Measurements from ENCODE around the gene SMYD3.
A peak's percentile ranks its signal among the peaks of the same experiment; 100 is the strongest.

The SMYD3 gene

DNA sequence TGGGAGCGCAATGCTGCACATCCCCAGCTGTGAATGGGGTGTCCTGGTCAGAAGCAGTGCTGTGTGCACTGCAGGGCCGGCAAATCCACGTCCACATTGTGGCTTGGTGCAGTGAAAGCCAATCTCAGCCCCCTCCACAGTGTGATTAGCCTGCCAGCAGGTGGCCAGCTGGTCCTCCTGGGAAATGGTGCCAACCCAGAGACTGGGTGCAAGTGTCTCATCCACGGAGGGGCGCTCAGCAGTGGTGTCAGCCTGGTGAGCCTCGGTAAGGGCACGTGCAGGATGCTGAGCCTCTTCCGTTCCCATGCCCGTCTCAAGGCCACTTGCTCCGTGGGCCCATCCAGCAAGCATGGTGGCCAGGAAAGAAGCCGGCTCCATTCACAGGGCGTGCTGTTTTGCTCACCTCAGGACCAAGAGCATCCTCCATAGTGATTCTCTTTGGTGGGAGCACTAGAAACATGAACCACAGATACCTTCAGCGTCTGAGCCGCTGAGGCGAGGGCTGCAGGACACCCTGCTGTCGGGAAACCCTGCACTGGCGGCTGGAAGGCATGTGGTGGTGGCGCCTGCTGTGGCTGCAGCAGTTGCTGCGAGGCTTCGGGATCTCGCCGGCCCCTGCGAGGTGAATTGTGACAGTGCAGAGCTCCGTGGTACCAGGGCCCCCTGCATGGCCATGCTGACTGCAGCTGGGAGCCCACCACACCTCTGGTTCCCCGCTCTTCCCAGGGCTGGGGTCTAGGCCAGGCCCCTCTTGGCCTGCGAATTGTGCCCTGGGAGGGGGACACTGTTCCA lies 2.0 kb upstream of the SMYD3 start:
- no peak overlapping the region for H2BK15ac ChIP-seq (ENCODE audit: low read depth, poor library complexity, severe bottlenecking)
- no peak overlapping the region for H3K4ac ChIP-seq (ENCODE audit: low read depth in 1 of 2, low read length in 2 of 2)
- H3K27me3 ChIP-seq (ENCODE audit: control insufficient read depth in 1 of 2, insufficient read depth in 1 of 2, low read length in 2 of 2), result no peaks in the 10 kb centered on the region
- H3K36me3 ChIP-seq (ENCODE audit: control insufficient read depth in 1 of 2, insufficient read depth in 2 of 2, low read depth in 1 of 2, low read length in 2 of 2), result no peaks in the 10 kb centered on the region
- no peak overlapping the region for H2BK5ac ChIP-seq (ENCODE audit: low read depth, low read length, poor library complexity, severe bottlenecking)
- no peak overlapping the region for H3K4me2 ChIP-seq (ENCODE audit: low read length, poor library complexity, severe bottlenecking)
- H2BK12ac ChIP-seq (ENCODE audit: low read length in 2 of 2), result no peak overlapping the region
- no peak overlapping the region for H3K23ac ChIP-seq (ENCODE audit: low read length in 2 of 2)
- H3K14ac ChIP-seq (ENCODE audit: low read length in 2 of 2), result no peak overlapping the region
- DNase-seq, result no peak
- H2BK120ac ChIP-seq (ENCODE audit: low read depth, low read length), result no peak overlapping the region
- H2AK5ac ChIP-seq (ENCODE audit: low read length, severe bottlenecking), result no peak overlapping the region
- peaks cover 10% of the 10 kb centered on the region for H3K79me1 ChIP-seq (replicated peaks; ENCODE audit: low read length, poor library complexity, severe bottlenecking)
- WGBS, result 89% methylated on average over 26 of the region's 26 CpGs
- no peak overlapping the region for H3K4me3 ChIP-seq (ENCODE audit: insufficient read depth in 1 of 2, low read depth in 1 of 2, low read length in 2 of 2)
- H3K27ac ChIP-seq (ENCODE audit: low read length, poor library complexity, severe bottlenecking), result no peak overlapping the region
- no peak overlapping the region for H2AFZ ChIP-seq (ENCODE audit: low read depth, low read length)
- H3K9me3 ChIP-seq (ENCODE audit: control insufficient read depth, low read length), result peaks cover 8% of the 10 kb centered on the region
- no peak overlapping the region for H3K18ac ChIP-seq (ENCODE audit: low read depth in 1 of 2, low read length in 2 of 2)
- H3K9ac ChIP-seq (ENCODE audit: low read length), result no peak overlapping the region
- H4K91ac ChIP-seq (ENCODE audit: low read length), result no peak overlapping the region
- no peak overlapping the region for H4K8ac ChIP-seq (ENCODE audit: low read length)
- H3K4me1 ChIP-seq (ENCODE audit: control insufficient read depth, insufficient read depth, low read depth, low read length), result peaks cover 9% of the 10 kb centered on the region

DNA sequence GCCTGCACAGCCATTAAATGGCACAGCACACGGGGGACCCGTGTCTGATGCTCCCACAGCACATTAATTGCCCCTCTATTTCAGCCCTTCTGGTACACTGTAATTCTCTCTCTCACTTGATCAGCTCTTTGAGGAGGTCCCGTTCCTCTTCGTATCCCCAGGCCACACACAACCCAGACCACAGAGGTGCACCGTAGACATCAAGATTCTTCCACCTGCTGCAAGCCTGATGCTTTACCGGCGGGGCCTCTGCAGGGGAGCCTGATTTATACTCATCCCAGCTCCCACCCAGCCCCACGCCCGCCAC lies 759 bp downstream of the SMYD3 start:
- H3K36me3 ChIP-seq (ENCODE audit: control insufficient read depth in 1 of 2, insufficient read depth in 2 of 2, low read depth in 1 of 2, low read length in 2 of 2), result no peaks in the 10 kb centered on the region
- H2BK120ac ChIP-seq (ENCODE audit: low read depth, low read length), result peak overlapping the region; percentile 11
- peak overlapping the region; percentile 92 for H3K4me2 ChIP-seq (ENCODE audit: low read length, poor library complexity, severe bottlenecking)
- peak overlapping the region; percentile 95 for H2AFZ ChIP-seq (ENCODE audit: low read depth, low read length)
- no peak overlapping the region for H2BK12ac ChIP-seq (ENCODE audit: low read length in 2 of 2)
- H3K23ac ChIP-seq (ENCODE audit: low read length in 2 of 2), result peak overlapping the region in 1 of 2 experiments; percentile 96
- H3K4ac ChIP-seq (ENCODE audit: low read depth in 1 of 2, low read length in 2 of 2), result peak overlapping the region in 1 of 2 experiments; percentile 10
- H4K8ac ChIP-seq (ENCODE audit: low read length), result no peak overlapping the region
- no peak overlapping the region for H3K14ac ChIP-seq (ENCODE audit: low read length in 2 of 2)
- peak overlapping the region; percentile 80 for H3K9ac ChIP-seq (ENCODE audit: low read length)
- WGBS, result 12% methylated on average over 9 of the region's 9 CpGs
- H2BK15ac ChIP-seq (ENCODE audit: low read depth, poor library complexity, severe bottlenecking), result no peak overlapping the region
- H3K18ac ChIP-seq (ENCODE audit: low read depth in 1 of 2, low read length in 2 of 2), result no peak overlapping the region
- no peak overlapping the region for H3K27ac ChIP-seq (ENCODE audit: low read length, poor library complexity, severe bottlenecking)
- H3K9me3 ChIP-seq (ENCODE audit: control insufficient read depth, low read length), result no peaks in the 10 kb centered on the region
- no peak for DNase-seq
- peaks cover 9% of the 10 kb centered on the region for H3K4me1 ChIP-seq (ENCODE audit: control insufficient read depth, insufficient read depth, low read depth, low read length)
- H4K91ac ChIP-seq (ENCODE audit: low read length), result no peak overlapping the region
- H3K79me1 ChIP-seq (replicated peaks; ENCODE audit: low read length, poor library complexity, severe bottlenecking), result peaks cover 22% of the 10 kb centered on the region
- no peaks in the 10 kb centered on the region for H3K27me3 ChIP-seq (ENCODE audit: control insufficient read depth in 1 of 2, insufficient read depth in 1 of 2, low read length in 2 of 2)
- H2AK5ac ChIP-seq (ENCODE audit: low read length, severe bottlenecking), result no peak overlapping the region
- peak overlapping the region; percentile 91 to 96 for H3K4me3 ChIP-seq (ENCODE audit: insufficient read depth in 1 of 2, low read depth in 1 of 2, low read length in 2 of 2)
- H2BK5ac ChIP-seq (ENCODE audit: low read depth, low read length, poor library complexity, severe bottlenecking), result no peak overlapping the region

DNA sequence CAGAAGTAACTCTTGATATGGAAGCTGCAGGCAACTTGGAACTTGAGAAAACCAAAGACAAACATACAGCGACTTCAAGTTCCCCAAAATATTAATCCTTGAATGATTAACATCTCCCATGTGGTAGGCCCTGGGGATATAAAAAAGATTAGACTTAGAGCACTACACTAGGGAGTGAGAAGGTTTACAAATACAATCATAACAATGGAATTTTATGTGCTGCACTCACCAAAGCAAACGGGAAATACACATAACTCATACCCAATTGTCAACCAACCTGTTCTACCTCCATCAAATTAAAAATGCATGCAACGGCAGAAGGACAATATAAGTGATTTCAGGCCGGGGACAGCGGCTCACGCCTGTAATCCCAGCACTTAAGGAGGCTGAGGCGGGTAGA lies 3.7 kb downstream of the SMYD3 start:
- Histone ChIP-seq H2BK120ac (ENCODE audit: low read depth, low read length) (no peak overlapping the region), H3K27me3 (ENCODE audit: control insufficient read depth in 1 of 2, insufficient read depth in 1 of 2, low read length in 2 of 2) (no peaks in the 10 kb centered on the region), H3K27ac (ENCODE audit: low read length, poor library complexity, severe bottlenecking) (no peak overlapping the region), H3K9me3 (ENCODE audit: control insufficient read depth, low read length) (no peaks in the 10 kb centered on the region), H3K4ac (ENCODE audit: low read depth in 1 of 2, low read length in 2 of 2) (no peak overlapping the region), H4K8ac (ENCODE audit: low read length) (no peak overlapping the region), H2BK15ac (ENCODE audit: low read depth, poor library complexity, severe bottlenecking) (no peak overlapping the region), H3K14ac (ENCODE audit: low read length in 2 of 2) (no peak overlapping the region), H3K4me3 (ENCODE audit: insufficient read depth in 1 of 2, low read depth in 1 of 2, low read length in 2 of 2) (no peak overlapping the region), H3K4me2 (ENCODE audit: low read length, poor library complexity, severe bottlenecking) (no peak overlapping the region), H3K36me3 (ENCODE audit: control insufficient read depth in 1 of 2, insufficient read depth in 2 of 2, low read depth in 1 of 2, low read length in 2 of 2) (no peaks in the 10 kb centered on the region), H4K91ac (ENCODE audit: low read length) (no peak overlapping the region), H3K23ac (ENCODE audit: low read length in 2 of 2) (no peak overlapping the region), H3K4me1 (ENCODE audit: control insufficient read depth, insufficient read depth, low read depth, low read length) (peaks cover 9% of the 10 kb centered on the region), H3K18ac (ENCODE audit: low read depth in 1 of 2, low read length in 2 of 2) (no peak overlapping the region), H2AK5ac (ENCODE audit: low read length, severe bottlenecking) (no peak overlapping the region), H3K79me1 (replicated peaks; ENCODE audit: low read length, poor library complexity, severe bottlenecking) (peaks cover 32% of the 10 kb centered on the region), H2BK5ac (ENCODE audit: low read depth, low read length, poor library complexity, severe bottlenecking) (no peak overlapping the region), H2BK12ac (ENCODE audit: low read length in 2 of 2) (no peak overlapping the region), H3K9ac (ENCODE audit: low read length) (no peak overlapping the region), H2AFZ (ENCODE audit: low read depth, low read length) (no peak overlapping the region)
- 81% methylated on average over 6 of the region's 7 CpGs for WGBS
- DNase-seq, result no peak

DNA sequence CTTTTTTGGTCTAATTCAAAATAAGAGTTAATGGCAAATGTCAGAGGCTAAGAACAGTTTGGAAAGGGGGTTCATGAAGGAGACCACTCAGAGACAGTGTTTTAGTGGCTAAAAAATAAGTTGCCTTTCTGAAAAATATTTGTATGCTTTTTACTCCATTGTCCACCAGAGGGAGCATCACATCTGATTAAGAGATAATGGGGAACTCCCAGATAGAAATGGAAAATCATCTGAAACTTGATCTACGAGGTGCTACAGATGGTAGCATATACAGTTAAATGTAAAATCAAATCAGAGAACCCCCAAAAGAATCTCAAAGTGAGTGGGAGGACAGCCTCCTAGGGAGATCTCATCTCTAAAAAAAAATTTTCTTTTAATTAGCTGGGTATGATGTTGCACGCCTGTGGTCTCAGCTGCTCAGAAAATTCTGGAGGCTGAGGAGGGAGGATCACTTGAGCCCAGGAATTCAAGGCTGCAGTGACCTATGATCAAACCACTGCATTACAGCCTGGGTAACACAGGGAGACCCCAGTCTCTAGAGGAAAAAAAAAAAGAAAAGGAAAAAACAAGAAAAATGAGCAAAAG lies 9.7 kb downstream of the SMYD3 start:
- WGBS, result 80% methylated on average over 2 of the region's 2 CpGs

More for the DNA sequence above, 9.7 kb downstream of the SMYD3 start:
- Histone ChIP-seq H2BK120ac (ENCODE audit: low read depth, low read length) (no peak overlapping the region), H3K9ac (ENCODE audit: low read length) (no peak overlapping the region), H3K36me3 (ENCODE audit: control insufficient read depth in 1 of 2, insufficient read depth in 2 of 2, low read depth in 1 of 2, low read length in 2 of 2) (no peaks in the 10 kb centered on the region), H2AK5ac (ENCODE audit: low read length, severe bottlenecking) (no peak overlapping the region), H2BK15ac (ENCODE audit: low read depth, poor library complexity, severe bottlenecking) (no peak overlapping the region), H2BK12ac (ENCODE audit: low read length in 2 of 2) (no peak overlapping the region), H3K9me3 (ENCODE audit: control insufficient read depth, low read length) (no peaks in the 10 kb centered on the region), H3K27me3 (ENCODE audit: control insufficient read depth in 1 of 2, insufficient read depth in 1 of 2, low read length in 2 of 2) (no peaks in the 10 kb centered on the region), H4K91ac (ENCODE audit: low read length) (no peak overlapping the region), H3K14ac (ENCODE audit: low read length in 2 of 2) (no peak overlapping the region), H3K4me1 (ENCODE audit: control insufficient read depth, insufficient read depth, low read depth, low read length) (no peaks in the 10 kb centered on the region), H3K4me3 (ENCODE audit: insufficient read depth in 1 of 2, low read depth in 1 of 2, low read length in 2 of 2) (no peak overlapping the region), H3K4ac (ENCODE audit: low read depth in 1 of 2, low read length in 2 of 2) (no peak overlapping the region), H3K23ac (ENCODE audit: low read length in 2 of 2) (no peak overlapping the region), H2BK5ac (ENCODE audit: low read depth, low read length, poor library complexity, severe bottlenecking) (no peak overlapping the region), H2AFZ (ENCODE audit: low read depth, low read length) (no peak overlapping the region), H3K18ac (ENCODE audit: low read depth in 1 of 2, low read length in 2 of 2) (no peak overlapping the region), H3K4me2 (ENCODE audit: low read length, poor library complexity, severe bottlenecking) (no peak overlapping the region), H3K79me1 (replicated peaks; ENCODE audit: low read length, poor library complexity, severe bottlenecking) (peaks cover 23% of the 10 kb centered on the region), H4K8ac (ENCODE audit: low read length) (no peak overlapping the region), H3K27ac (ENCODE audit: low read length, poor library complexity, severe bottlenecking) (no peak overlapping the region)
- peak; percentile 82 for DNase-seq
